ENCODE measurements around the gene SETD5. TPM values are rescaled to one million over a fixed set of nuclear protein-coding genes. Genes with fewer than 3 reads are reported as not detected.
"Not testable (repeated sequence)": the region's sequence is repeated elsewhere in the genome, so short reads cannot be mapped to it uniquely, and the experiment has no call there.

Gene SETD5
- total RNA-seq, 1 donor from 2014 or later = 88.4 TPM

- DNase-seq (ENCODE audit: extremely low read depth, low read depth, low spot score) = no peak
These were observed 51.2 kb downstream of the SETD5 start for GRCh38 chr3:9448643-9449042.

GRCh38 chr3:9450126-9450525, 52.7 kb downstream of the SETD5 start:
- no peak for DNase-seq (ENCODE audit: extremely low read depth, low read depth, low spot score)

GRCh38 chr3:9450991-9451390, 53.6 kb downstream of the SETD5 start:
- DNase-seq (ENCODE audit: extremely low read depth, low read depth, low spot score) = no peak

- no peak for DNase-seq (ENCODE audit: extremely low read depth, low read depth, low spot score)
These were observed 55.0 kb downstream of the SETD5 start for GRCh38 chr3:9452417-9452816.

- no peak for DNase-seq (ENCODE audit: extremely low read depth, low read depth, low spot score)
These were observed 58.2 kb downstream of the SETD5 start for GRCh38 chr3:9455596-9456131.

DNA sequence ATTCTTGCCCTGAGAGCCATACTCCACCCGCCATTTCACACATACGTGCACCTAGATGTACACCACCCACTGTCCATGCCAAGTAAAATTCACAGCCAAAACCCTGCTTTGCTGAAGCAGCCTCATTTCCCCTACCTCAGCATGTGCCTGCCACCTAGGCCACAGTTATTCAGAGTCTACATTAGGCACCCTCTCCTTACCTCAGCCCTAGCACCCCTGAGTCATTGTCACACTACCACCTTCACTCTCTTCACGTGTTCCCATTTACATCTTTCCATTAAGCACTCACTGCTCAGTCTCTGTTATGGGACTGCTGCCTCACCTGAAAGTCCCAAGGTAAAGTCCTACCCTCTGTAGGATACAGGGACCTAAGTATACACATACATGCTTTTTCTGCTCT, 70.0 kb downstream of the SETD5 start:
- no peak for DNase-seq (ENCODE audit: extremely low read depth, low read depth, low spot score)

DNA sequence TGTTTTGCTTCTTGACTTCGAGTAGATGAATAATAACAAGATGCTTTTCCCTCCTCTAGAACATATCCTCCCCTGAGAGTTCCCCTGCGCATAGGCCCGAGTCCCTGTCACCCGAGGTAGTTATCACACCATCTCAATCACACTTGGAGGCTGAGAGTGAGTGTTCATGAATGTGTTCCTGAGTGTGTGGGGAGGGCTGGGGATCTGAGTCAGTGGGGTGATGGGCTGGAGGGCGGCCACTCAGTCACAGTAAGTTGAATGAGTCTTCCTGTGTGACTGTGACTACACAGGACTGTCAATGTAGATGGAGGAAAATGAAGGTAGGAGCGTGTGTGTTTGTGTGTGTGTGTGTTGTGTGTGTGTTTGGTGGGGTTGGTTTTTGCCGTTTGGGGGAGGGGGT, 71.0 kb downstream of the SETD5 start:
- DNase-seq (ENCODE audit: extremely low read depth, low read depth, low spot score) = no peak

DNA sequence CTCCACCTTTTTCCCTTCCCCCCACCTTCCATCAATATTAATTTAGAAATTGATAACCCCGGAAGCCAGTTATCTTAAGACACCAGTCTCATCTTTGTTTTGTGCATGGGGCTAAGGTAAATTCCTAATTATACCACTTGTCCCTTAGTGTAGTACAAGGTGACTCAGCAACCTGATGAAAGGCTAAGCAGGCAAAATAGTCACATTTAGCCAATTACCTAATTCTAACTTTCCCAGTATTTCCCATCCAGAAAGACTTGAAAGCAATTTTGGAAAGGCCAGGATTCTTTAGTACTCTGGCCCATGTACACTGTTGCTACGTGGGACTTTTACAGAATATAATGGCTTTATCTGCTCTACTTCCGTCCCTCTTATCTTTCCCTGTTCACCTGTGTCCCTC, 72.6 kb downstream of the SETD5 start:
- no peak for DNase-seq (ENCODE audit: extremely low read depth, low read depth, low spot score)

DNA sequence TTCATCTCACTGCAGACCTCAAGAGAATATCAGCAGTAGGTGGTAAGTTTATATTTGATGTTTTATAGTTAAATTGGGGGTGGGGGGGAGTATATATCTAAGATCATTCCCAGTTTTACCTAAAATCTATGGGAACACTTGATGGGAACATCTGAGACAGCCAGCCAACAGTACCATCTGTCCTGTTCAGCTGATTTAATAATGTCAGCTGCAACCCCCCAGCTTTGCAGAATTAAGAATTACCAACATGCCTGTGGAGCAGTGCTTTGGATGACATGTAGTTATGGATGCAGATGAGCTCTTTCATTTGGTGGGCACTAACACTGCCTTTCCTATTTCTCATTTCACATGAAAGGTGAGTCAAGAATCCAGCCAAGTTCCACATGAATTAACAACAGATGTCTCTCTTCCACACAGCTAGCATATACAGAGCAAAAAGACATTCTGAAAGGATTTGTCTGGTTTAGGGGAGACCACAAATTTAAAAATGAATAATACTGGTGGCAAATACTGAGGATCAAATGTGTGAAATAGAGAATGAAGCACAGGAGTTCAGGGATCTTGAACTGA, 76.2 kb downstream of the SETD5 start:
- no peak for DNase-seq (ENCODE audit: extremely low read depth, low read depth, low spot score)

- DNase-seq (ENCODE audit: extremely low read depth, low read depth, low spot score) = no peak
These were observed 77.1 kb downstream of the SETD5 start for GRCh38 chr3:9474482-9474881.

DNA sequence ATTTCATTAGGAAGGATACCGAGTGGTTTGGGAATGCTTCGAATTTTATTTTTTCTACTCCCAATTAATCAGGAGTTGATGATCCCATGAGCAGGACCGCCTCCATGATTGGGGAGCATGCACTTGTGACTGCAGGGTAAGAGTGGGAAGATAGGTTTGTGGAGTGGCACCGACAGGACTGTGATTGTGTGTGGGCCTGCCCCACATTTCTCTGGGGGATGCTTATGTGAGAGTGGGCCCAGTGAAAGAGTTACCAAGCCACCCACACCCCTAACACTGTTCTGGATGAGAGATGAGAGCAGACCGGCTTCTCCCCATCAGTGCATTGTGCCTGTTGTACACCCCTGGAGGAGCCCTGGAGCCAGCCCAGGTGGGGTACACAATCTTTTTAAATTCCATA, 79.5 kb downstream of the SETD5 start:
- no peak for DNase-seq (ENCODE audit: extremely low read depth, low read depth, low spot score)

- no peak for DNase-seq (ENCODE audit: extremely low read depth, low read depth, low spot score)
These were observed 82.8 kb downstream of the SETD5 start for GRCh38 chr3:9480265-9480664.

- DNase-seq (ENCODE audit: extremely low read depth, low read depth, low spot score) = no peak
These were observed 87.8 kb downstream of the SETD5 start for GRCh38 chr3:9485248-9485647.

GRCh38 chr3:9491506-9491905, 94.1 kb downstream of the SETD5 start:
- DNase-seq (ENCODE audit: extremely low read depth, low read depth, low spot score) = no peak

DNA sequence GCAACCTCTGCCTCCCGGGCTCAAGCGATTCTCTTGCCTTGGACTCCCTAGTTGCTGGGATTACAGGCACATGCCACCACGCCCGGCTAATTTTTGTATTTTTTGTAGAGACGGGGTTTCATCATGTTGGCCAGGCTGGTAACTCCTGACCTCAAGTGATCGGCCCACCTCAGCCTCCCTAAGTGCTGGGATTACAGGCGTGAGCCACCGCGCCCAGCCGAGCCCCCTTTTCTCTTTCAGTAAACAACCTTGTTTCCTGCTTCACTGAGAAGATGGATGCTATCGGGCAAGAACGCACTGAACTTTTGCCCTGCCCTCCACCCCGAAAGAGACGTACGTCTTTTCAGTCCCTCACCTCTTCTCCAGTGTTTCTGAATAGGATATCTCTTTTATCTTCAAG, 96.6 kb downstream of the SETD5 start:
- not testable (repeated sequence) for DNase-seq (ENCODE audit: extremely low read depth, low read depth, low spot score)

- no peak for DNase-seq (ENCODE audit: extremely low read depth, low read depth, low spot score)
These were observed 99.5 kb downstream of the SETD5 start for GRCh38 chr3:9496893-9497292.

GRCh38 chr3:9497821-9498565, 100.6 kb downstream of the SETD5 start:
- no peak for DNase-seq (ENCODE audit: extremely low read depth, low read depth, low spot score)

DNA sequence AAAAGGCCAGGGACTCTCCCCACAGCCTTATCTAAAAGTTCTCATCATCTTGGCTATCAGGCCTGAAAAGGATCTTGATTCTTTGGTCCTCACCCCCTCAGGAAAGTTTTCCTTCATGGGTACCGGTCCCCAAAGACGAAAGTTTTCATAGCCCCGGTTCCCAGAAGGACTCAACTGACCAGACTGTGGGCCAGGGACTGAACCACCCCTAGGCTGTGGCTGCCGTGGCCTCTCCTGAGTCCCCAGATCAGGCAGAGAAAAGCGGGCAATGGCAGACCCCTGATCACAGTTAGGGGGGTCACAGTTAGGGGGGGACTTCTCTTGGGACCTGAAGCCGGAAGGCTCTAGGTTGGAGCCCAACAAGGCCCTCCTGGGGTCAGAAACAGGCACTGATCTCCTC, 101.4 kb downstream of the SETD5 start:
- DNase-seq (ENCODE audit: extremely low read depth, low read depth, low spot score) = no peak

GRCh38 chr3:9499455-9500107, 102.2 kb downstream of the SETD5 start:
- DNase-seq (ENCODE audit: extremely low read depth, low read depth, low spot score) = no peak

- no peak for DNase-seq (ENCODE audit: extremely low read depth, low read depth, low spot score)
These were observed 103.0 kb downstream of the SETD5 start for GRCh38 chr3:9500108-9501050.

GRCh38 chr3:9501226-9501625, 103.8 kb downstream of the SETD5 start:
- DNase-seq (ENCODE audit: extremely low read depth, low read depth, low spot score) = no peak

Measured in glomerular endothelial cell (primary cell).